H1 (cell line): ENCODE results near the gene KRT32. TPM values are rescaled to one million over a fixed set of nuclear protein-coding genes. Genes with fewer than 3 reads are reported as not detected.

Source experiments
- ATF2 ChIP-seq: IDR thresholded peaks from 2 replicates; pipeline ENCODE4 v1.6.1; 2012; ENCODE audit warnings: low read length, inconsistent platforms
- EGR1 ChIP-seq: IDR thresholded peaks from 2 replicates; pipeline ENCODE4 v1.6.1; 2011; ENCODE audit warnings: low read depth, low read length, borderline replicate concordance
- JUND ChIP-seq: IDR thresholded peaks from 2 replicates; pipeline ENCODE4 v1.6.1; 2011; ENCODE audit warnings: mild to moderate bottlenecking, improper control_type of control experiment, low read length
- POLR2AphosphoS5 ChIP-seq: IDR thresholded peaks from 2 replicates; pipeline ENCODE4 v1.6.1; 2011; ENCODE audit warnings: low read depth, low read length
- RFX5 ChIP-seq: IDR thresholded peaks from 2 replicates; pipeline ENCODE4 v1.6.1; 2011; ENCODE audit warnings: low read depth, low read length, improper control_type of control experiment, borderline replicate concordance
- YY1 ChIP-seq: IDR thresholded peaks from 2 replicates; pipeline ENCODE4 v1.6.1; 2011; ENCODE audit warnings: low read depth, mild to moderate bottlenecking, low read length
- polyA plus RNA-seq, 7 experiments: library from polyadenylated mRNA; depleted of rRNA in 3 of 7; stranded (reverse) in 5 of 7; unstranded in 2 of 7; fragments of >200 nt in 5 of 7; fragments of 200-250 nt in 2 of 7; gene quantifications; 1 replicate in 5 of 7; 2 replicates in 1 of 7; 4 replicates in 1 of 7; pipeline versions ENCODE4 v1.2.1 to v1.2.3, GENCODE V29; 2011 to 2013; ENCODE audit warnings: missing spikeins in 2 of 7, mixed read lengths in 2 of 7
- total RNA-seq: library from RNA; stranded (reverse); fragmentation: NEBNext Ultra II Directional; extraction: Animal tissue kit (Norgen Biotek cat#: 25700); gene quantifications from 2 replicates; pipeline ENCODE4 v1.2.1, GENCODE V29; 2021

KRT32 gene
- total and polyA plus RNA-seq, 2 of the 8 experiments (the other 6 are each of a cell fraction or from before 2014, with no cell fraction given) = not detected

DNA sequence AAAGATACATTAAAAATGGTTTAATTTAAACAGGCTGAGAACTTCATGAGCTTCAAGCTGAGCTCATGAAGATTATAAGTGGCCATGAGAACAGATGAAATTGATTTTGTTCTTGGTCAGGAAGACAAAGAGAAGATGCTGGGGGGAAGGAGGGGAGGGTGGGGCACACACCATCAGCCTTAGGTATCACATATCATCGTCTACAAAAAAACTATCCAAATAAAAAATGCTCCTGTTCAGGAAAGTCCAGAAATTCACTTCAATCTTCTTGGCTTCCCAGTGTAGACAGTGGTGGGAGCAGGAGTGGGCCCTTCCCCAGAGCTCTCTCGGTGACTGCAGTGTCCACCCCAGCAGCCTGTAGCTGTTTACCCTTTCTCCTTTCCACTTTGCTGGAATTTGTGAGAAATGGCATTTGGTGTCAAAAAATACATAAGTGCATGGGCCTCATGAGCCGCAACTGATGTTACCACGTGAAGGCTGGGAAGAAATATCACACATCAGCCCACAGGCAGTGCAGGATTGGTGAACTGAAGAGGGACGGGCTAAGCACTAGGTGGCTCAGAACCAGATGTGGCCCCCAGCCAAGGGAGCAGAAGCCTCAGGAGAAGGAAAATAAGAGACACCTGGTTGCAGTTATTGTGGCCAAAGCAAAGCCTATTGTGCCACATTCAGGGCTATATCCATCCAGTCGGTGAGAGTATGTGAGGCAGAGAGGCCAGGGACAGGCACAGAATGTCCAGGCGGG lies 48.9 kb downstream of the KRT32 start (continued):
- no peak for TF ChIP-seq ATF2
- TF ChIP-seq JUND = no peak
- no peak for TF ChIP-seq YY1
- TF ChIP-seq EGR1 = no peak
- TF ChIP-seq POLR2AphosphoS5 = no peak
- TF ChIP-seq RFX5 = no peak
